B cell (primary cell): ENCODE measurements around the gene FCHO2. TPM values are rescaled to one million over a fixed set of nuclear protein-coding genes. Genes with fewer than 3 reads are reported as not detected.

Experiments used
- ATAC-seq: fragments of 200-7000 bp; cut with Tn5 transposase; one replicate; pipeline ENCODE4 v1.10.0; 2021; ENCODE audit warnings: low read depth, mild to moderate bottlenecking, moderate number of reproducible peaks, moderate library complexity
- CTCF ChIA-PET: fragments of 350-600 bp; sonication (Branson Sonifier 250); formaldehyde crosslinking; loops from one replicate; lab custom pipeline; 2021; ENCODE audit warnings: antibody characterized with exemption, inconsistent platforms; lab: Charles Lee
- POLR2A ChIA-PET: fragments of 350-600 bp; sonication (Branson Sonifier 250); formaldehyde crosslinking; loops from one replicate; lab custom pipeline; 2021; ENCODE audit warnings: antibody characterized with exemption; lab: Charles Lee
- DNase-seq: peaks from one replicate; pipeline ENCODE4 v3.0.0; 2013
- H2AFZ ChIP-seq: 2 replicates; pipeline ENCODE4 v1.6.1; 2012; ENCODE audit warnings: mild to moderate bottlenecking, low read depth, low read length; ENCODE audit not compliant: insufficient read depth, poor library complexity, severe bottlenecking
- H3K27ac ChIP-seq, 2 donors: 1 replicate in 1 of 2; 2 replicates in 1 of 2; pipeline ENCODE4 v1.5.1; 2012 to 2013; ENCODE audit warnings: low read length in 2 of 2, mild to moderate bottlenecking in 2 of 2, moderate library complexity in 1 of 2
- H3K27me3 ChIP-seq, 4 experiments: fragments of 200-600 bp in 1 of 4; sonication (generic) in 1 of 4; replicated peaks in 1 of 4; 1 replicate in 2 of 4; 2 replicates in 2 of 4; pipeline versions ENCODE4 v1.6.1 to v1.7.0; 2013 to 2016; ENCODE audit warnings: low read length in 3 of 4, mild to moderate bottlenecking in 2 of 4, mixed read lengths in 1 of 4, moderate library complexity in 1 of 4; ENCODE audit not compliant: insufficient read depth in 4 of 4, control insufficient read depth in 3 of 4; ENCODE audit errors: control extremely low read depth in 1 of 4
- H3K36me3 ChIP-seq, 2 experiments: replicated peaks in 1 of 2; 1 replicate in 1 of 2; 2 replicates in 1 of 2; pipeline versions ENCODE4 v1.6.1 to v1.7.1; 2013; ENCODE audit warnings: low read length in 1 of 2; ENCODE audit not compliant: insufficient read depth in 2 of 2, control insufficient read depth in 1 of 2; ENCODE audit errors: control extremely low read depth in 1 of 2, extremely low read depth in 1 of 2
- H3K4me1 ChIP-seq, 2 donors: fragments of 200-600 bp in 1 of 2; sonication (generic) in 1 of 2; 1 replicate in 1 of 2; 2 replicates in 1 of 2; pipeline versions ENCODE4 v1.5.1 to v1.6.1; 2013 to 2017; ENCODE audit warnings: low read length in 2 of 2; ENCODE audit not compliant: control insufficient read depth in 2 of 2, insufficient read depth in 2 of 2
- H3K4me2 ChIP-seq: replicated peaks from 2 replicates; pipeline ENCODE3; 2012; ENCODE audit warnings: mild to moderate bottlenecking, low read depth, low read length; ENCODE audit not compliant: poor library complexity, severe bottlenecking
- H3K4me3 ChIP-seq, 5 experiments: fragments of 200-600 bp in 1 of 5; sonication (generic) in 1 of 5; 1 replicate in 3 of 5; 2 replicates in 2 of 5; pipeline versions ENCODE4 v1.5.1 to v1.7.0; 2011 to 2016; ENCODE audit warnings: low read length in 4 of 5, mild to moderate bottlenecking in 4 of 5, low read depth in 2 of 5, control low read depth in 1 of 5, moderate library complexity in 1 of 5; ENCODE audit not compliant: insufficient read depth in 1 of 5; ENCODE audit errors: control extremely low read depth in 1 of 5, extremely low read depth in 1 of 5
- H3K79me2 ChIP-seq: fragments of 200-600 bp; sonication (generic); one replicate; pipeline ENCODE4 v1.6.0; 2016; ENCODE audit warnings: low read length; ENCODE audit not compliant: control insufficient read depth, insufficient read depth
- H3K9ac ChIP-seq: fragments of 200-600 bp; sonication (generic); 2 replicates; pipeline ENCODE4 v1.6.1; 2017; ENCODE audit warnings: mild to moderate bottlenecking, low read length, moderate library complexity
- H3K9me3 ChIP-seq, 3 donors: one replicate each; pipeline versions ENCODE4 v1.6.1 to v1.7.1; 2013; ENCODE audit warnings: low read length in 2 of 3; ENCODE audit not compliant: control insufficient read depth in 2 of 3, insufficient read depth in 1 of 3; ENCODE audit errors: control extremely low read depth in 1 of 3
- H4K20me1 ChIP-seq: 2 replicates; pipeline ENCODE4 v1.6.0; 2012; ENCODE audit warnings: mild to moderate bottlenecking, low read length; ENCODE audit not compliant: insufficient read depth, control insufficient read depth, poor library complexity, severe bottlenecking
- H3K27ac Mint-ChIP-seq: one replicate; pipeline ENCODE4 v1.8.0; 2021; ENCODE audit warnings: mixed read lengths
- H3K27me3 Mint-ChIP-seq: one replicate; pipeline ENCODE4 v1.8.0; 2021; ENCODE audit warnings: mixed read lengths
- H3K4me1 Mint-ChIP-seq: one replicate; pipeline ENCODE4 v1.8.0; 2021; ENCODE audit warnings: mixed read lengths
- H3K4me3 Mint-ChIP-seq: one replicate; pipeline ENCODE4 v1.8.0; 2021; ENCODE audit warnings: mixed read lengths
- H3K9me3 Mint-ChIP-seq: one replicate; pipeline ENCODE4 v1.8.0; 2022; ENCODE audit warnings: mixed read lengths; ENCODE audit not compliant: insufficient read depth
- EZH2 ChIP-seq: IDR thresholded peaks from 2 replicates; pipeline ENCODE4 v1.6.1; 2012; ENCODE audit warnings: borderline replicate concordance, low read depth, mild to moderate bottlenecking, moderate library complexity, low read length; ENCODE audit not compliant: insufficient read depth, poor library complexity, severe bottlenecking
- WGBS: methylation state at CpG from one replicate; pipeline ENCODE4 v1.1.5; 2013; ENCODE audit warnings: missing lambda C conversion rate; ENCODE audit not compliant: insufficient coverage; 5-methylcytosine and 5-hydroxymethylcytosine counted together
- intact Hi-C: fragments of 100-400 bp; cut with micrococcal nuclease; formaldehyde crosslinking; loops from one replicate; pipeline ENCODE4 v1.10.0; 2022
- polyA plus RNA-seq: library from polyadenylated mRNA; depleted of rRNA; stranded (reverse); fragments of >200 nt; gene quantifications from 2 replicates; pipeline ENCODE4 v1.2.3, GENCODE V29; 2012
- total RNA-seq, 2 donors: library from RNA; stranded (reverse); fragments of 120-200 nt in 1 of 2; gene quantifications; 1 replicate in 1 of 2; 2 replicates in 1 of 2; pipeline versions ENCODE4 v1.2.3 to v1.2.4, GENCODE V29; 2013 to 2022
- TF ChIP-seq, protein P1 (sequence below): fragments of 200-600 bp; IDR thresholded peaks from one replicate; pipeline ENCODE4 v1.8.0; 2022; ENCODE audit warnings: antibody characterized with exemption, mild to moderate bottlenecking

Gene FCHO2
- total and polyA plus RNA-seq, 2 donors (not counting 1 experiment from before 2014, with no cell fraction given) = 1.5 to 11.0 TPM

GRCh38 chr5:73088026-73088425 lies 132.2 kb downstream of the FCHO2 start:
- Histone ChIP-seq H3K9ac (no peak overlapping the region), H2AFZ (no peak overlapping the region), H3K4me2 (no peak overlapping the region), H3K36me3 (no peaks in the 10 kb centered on the region), H3K27ac (no peak overlapping the region), H3K4me1 (no peaks in the 10 kb centered on the region), H3K4me3 (no peak overlapping the region), H4K20me1 (no peaks in the 10 kb centered on the region), H3K27me3 (no peaks in the 10 kb centered on the region), H3K9me3 (no peaks in the 10 kb centered on the region), H3K79me2 (no peaks in the 10 kb centered on the region)
- H3K4me1 Mint-ChIP-seq = no peaks in the 10 kb centered on the region
- H3K9me3 Mint-ChIP-seq = no peaks in the 10 kb centered on the region
- no peak overlapping the region for H3K27ac Mint-ChIP-seq
- DNase-seq = no peak
- WGBS = 92% methylated on average over 3 of the region's 4 CpGs
- CTCF ChIA-PET = no interaction called here
- TF ChIP-seq, protein P1, sequence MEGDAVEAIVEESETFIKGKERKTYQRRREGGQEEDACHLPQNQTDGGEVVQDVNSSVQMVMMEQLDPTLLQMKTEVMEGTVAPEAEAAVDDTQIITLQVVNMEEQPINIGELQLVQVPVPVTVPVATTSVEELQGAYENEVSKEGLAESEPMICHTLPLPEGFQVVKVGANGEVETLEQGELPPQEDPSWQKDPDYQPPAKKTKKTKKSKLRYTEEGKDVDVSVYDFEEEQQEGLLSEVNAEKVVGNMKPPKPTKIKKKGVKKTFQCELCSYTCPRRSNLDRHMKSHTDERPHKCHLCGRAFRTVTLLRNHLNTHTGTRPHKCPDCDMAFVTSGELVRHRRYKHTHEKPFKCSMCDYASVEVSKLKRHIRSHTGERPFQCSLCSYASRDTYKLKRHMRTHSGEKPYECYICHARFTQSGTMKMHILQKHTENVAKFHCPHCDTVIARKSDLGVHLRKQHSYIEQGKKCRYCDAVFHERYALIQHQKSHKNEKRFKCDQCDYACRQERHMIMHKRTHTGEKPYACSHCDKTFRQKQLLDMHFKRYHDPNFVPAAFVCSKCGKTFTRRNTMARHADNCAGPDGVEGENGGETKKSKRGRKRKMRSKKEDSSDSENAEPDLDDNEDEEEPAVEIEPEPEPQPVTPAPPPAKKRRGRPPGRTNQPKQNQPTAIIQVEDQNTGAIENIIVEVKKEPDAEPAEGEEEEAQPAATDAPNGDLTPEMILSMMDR = no peak
- no peak for TF ChIP-seq EZH2
- intact Hi-C loops = no loop called here
- no peaks in the 10 kb centered on the region for H3K27me3 Mint-ChIP-seq
- H3K4me3 Mint-ChIP-seq = no peak overlapping the region
- POLR2A ChIA-PET = no interaction called here
- no peak for ATAC-seq

DNA sequence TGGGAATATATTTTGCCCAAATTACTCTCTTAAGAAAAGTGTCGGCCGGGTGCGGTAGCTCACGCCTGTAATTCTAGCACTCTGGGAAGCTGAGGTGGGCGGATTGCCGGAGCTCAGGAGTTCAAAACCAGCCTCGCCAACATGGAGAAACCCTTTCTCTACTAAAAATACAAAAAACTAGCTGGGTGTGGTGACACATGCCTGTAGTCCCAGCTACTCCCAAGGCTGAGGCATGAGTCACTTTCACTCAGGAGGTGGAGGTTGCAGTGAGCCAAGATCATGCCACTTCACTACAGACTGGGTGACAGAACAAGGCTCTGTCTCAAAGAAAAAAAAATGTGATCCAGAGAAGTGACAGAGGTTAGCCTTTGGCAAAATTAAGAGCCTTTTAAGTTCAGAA lies 138.1 kb downstream of the FCHO2 start:
- Mint-ChIP-seq H3K4me1 (no peaks in the 10 kb centered on the region), H3K4me3 (no peak overlapping the region), H3K9me3 (no peaks in the 10 kb centered on the region), H3K27me3 (no peaks in the 10 kb centered on the region), H3K27ac (no peak overlapping the region)
- no peak overlapping the region for H3K4me3 ChIP-seq
- no peak for TF ChIP-seq EZH2
- TF ChIP-seq, protein P1 = no peak
- H3K79me2 ChIP-seq = no peaks in the 10 kb centered on the region
- no peaks in the 10 kb centered on the region for H4K20me1 ChIP-seq
- no peaks in the 10 kb centered on the region for H3K36me3 ChIP-seq
- H3K27ac ChIP-seq = no peak overlapping the region
- H3K4me1 ChIP-seq = no peaks in the 10 kb centered on the region
- no peak overlapping the region for H3K4me2 ChIP-seq
- H3K9me3 ChIP-seq = no peaks in the 10 kb centered on the region
- WGBS = no CpG with 5 or more reads among the region's 7 CpGs
- intact Hi-C loops = no loop called here
- no peak for ATAC-seq
- H3K27me3 ChIP-seq = peaks cover 0 to 3% (median 0%) of the 10 kb centered on the region in 4 experiments
- ChIA-PET CTCF (no interaction called here), POLR2A (no interaction called here)
- no peak for DNase-seq
- H3K9ac ChIP-seq = no peak overlapping the region
- H2AFZ ChIP-seq = no peak overlapping the region
